Placental epithelial cell (primary cell): Measurements from ENCODE around the gene C16orf95. TPM values are rescaled to one million over a fixed set of nuclear protein-coding genes. Genes with fewer than 3 reads are reported as not detected.

Experiments
- small RNA-seq: library from RNA; depleted of rRNA; stranded (forward); fragments of <200 nt; gene quantifications from one replicate; pipeline ENCODE3, GENCODE V24; 2012
- total RNA-seq: library from RNA; depleted of rRNA; stranded (reverse); fragments of >200 nt; gene quantifications from 2 replicates; pipeline ENCODE4 v1.2.3, GENCODE V29; 2012

The C16orf95 gene, protein sequence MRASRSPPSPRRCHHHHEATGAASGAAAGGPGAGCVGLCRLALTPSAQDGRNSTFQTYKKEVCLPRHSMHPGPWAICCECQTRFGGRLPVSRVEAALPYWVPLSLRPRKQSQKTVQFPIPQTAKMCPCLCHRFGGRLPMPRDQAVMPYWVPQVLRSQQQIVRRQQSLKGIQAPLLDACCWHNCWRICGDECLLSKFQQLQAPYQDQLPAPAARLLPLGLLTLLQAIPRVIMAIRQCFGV
- total RNA-seq, result 3.5 TPM in 2 replicates

DNA sequence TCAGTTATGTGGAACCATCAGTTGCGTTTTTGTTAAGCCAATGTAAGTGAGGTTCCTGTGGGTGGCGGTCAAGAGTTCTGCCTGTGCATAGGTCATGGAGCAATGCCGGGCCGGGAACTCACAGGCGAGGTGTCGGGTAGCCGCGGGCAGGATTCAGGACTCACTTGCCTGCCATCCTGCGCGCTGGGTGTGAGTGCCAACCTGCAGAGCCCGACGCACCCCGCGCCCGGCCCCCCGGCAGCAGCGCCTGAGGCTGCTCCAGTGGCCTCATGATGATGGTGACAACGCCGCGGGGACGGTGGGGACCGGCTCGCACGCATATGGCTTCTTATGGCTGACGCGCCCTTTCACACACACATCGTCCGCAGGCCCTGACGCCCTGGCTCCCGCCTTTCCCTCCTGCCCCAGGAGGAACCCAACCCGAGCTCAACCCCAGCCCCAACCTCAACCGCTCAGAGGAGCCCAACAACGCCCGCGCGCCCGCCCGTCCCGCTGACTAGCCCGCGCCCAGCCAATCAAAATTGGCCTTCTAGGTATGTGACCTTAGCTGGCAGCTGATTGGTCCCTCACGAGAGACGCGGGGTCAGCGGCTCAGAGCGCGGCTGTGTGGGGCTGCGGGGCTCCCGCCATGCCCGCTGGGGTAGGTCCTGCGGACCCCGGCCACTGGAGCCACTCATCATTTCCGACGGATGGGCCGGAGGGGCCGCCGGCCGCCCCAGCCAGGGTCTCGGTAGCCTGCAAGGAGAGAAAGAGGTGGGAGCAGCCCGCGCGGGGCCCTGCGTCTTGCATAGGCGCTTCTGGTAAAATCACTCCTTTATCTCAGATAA lies at the start of gene C16orf95:
C16orf95 (minus strand) TSS at position 470 of the 827 bp plus-strand sequence; CDS start at position 320, 150 bp downstream.

Small RNA genes lying within 50 kb of the gene (small RNA-seq; reads per million reads assigned to genes)
- not detected for gene AC010531.2

Other genes starting within 250 kb of the C16orf95 start
- 17.3 and 27.7 TPM in 2 replicates for gene FBXO31, start 66.4 kb upstream of the C16orf95 start, total RNA-seq
- 24.2 and 34.9 TPM in 2 replicates for gene MAP1LC3B, start 74.9 kb upstream of the C16orf95 start, total RNA-seq
- 8.4 and 9.0 TPM in 2 replicates for gene ZCCHC14, start 175.6 kb upstream of the C16orf95 start, total RNA-seq